NCI-H774 (cell line): ENCODE results near the gene PHKG1.
"Not testable (repeated sequence)": the region's sequence is repeated elsewhere in the genome, so short reads cannot be mapped to it uniquely, and the experiment has no call there.

Experiments
- DNase-seq: peaks from one replicate; lab custom pipeline; 2025; lab: John Stamatoyannopoulos, UW

The PHKG1 gene

GRCh38 chr7:56045758-56046157 is 47.0 kb downstream of the PHKG1 start:
- not testable (repeated sequence) for DNase-seq

DNA sequence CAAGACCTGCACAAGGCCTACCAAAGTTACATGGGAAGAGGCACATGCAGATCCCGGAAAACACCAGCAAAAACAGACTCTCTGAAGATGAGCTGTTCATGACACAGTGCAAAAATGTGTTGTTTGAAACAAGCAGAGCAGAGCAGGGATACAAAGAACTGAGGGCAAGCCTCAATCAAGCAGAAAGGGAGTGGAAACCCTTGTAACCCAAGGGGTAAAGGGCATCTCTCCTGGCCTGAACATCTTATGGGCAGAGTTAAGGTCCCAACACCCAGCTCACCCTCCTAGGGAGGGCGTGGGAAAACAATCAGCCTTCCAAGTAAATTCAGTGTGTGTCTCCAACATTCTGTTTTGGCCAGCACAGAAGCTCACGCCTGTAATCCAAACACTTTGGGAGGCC is 52.0 kb downstream of the PHKG1 start:
- DNase-seq = no peak

DNA sequence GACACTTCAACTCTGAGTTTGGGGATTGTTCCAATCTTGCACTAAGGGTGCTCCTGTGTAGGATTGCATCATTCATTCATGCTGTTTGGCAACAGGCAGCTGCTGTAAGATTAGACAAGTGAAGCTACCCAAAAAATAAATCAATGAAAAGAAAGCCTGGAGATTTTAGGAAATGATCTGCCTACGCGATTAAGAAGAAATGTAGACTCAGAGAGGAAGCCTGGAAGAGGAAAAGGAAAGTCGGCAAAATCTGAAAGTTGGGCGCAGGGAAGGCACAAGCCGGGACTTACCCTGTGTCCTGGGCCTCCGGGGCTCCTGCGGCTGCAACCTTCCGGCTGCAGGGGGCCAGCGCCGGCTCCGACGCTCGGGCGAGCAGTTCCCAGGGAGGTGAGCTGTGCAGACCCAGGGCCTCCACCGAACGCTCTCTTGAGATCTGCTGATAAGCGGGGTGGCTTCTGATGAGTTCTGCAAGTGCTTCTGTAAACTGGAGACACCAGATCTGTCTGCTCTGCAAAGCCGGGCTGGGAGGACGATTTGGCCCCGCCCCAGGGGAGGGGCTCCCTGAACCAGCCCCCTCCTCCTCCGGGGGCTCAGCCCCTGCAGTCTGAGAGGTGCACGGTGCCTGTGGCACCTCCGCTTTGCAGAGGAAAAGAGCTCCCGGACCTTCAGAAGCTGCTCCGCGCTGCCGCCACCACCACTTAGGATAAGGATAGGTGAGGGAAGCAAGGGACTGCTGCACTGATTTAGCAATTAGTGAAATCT is 58.9 kb downstream of the PHKG1 start:
- DNase-seq = peak; percentile 74

- DNase-seq = not testable (repeated sequence)
Measured at GRCh38 chr7:56032578-56032977, 60.2 kb downstream of the PHKG1 start.

- DNase-seq = not testable (repeated sequence)
Measured at GRCh38 chr7:56031556-56031955, 61.2 kb downstream of the PHKG1 start.

DNA sequence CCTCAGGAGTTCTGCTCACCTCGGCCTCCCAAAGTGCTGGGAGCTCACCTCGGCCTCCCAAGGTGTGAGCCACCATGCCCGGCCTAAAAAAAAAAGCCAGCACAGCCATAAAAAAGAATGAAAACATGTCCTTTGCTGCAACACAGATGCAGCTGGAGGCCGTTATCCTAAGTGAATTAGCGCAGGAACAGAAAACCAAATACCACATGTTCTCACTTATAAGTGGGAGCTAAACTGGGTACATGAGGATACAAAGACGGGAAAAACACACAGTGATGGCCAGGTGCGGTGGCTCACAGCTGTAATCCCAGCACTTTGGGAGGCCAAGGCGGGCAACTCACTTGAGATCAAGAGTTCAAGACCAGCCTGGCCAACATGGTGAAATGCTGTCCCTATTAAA is 62.4 kb downstream of the PHKG1 start:
- no peak for DNase-seq
